Amygdala (tissue), 56 donors: Measurements from ENCODE around the gene SLC18A2.
"Not testable (repeated sequence)": the region's sequence is repeated elsewhere in the genome, so short reads cannot be mapped to it uniquely, and the experiment has no call there.

Experiments
- DNase-seq, 56 donors: peaks; one replicate each; lab custom pipeline; 2025; lab: John Stamatoyannopoulos, UW

SLC18A2 gene

GRCh38 chr10:117230107-117230506, 10.8 kb upstream of the SLC18A2 start:
- DNase-seq, result not testable (repeated sequence)

- DNase-seq, result no peak
These were observed 3.4 kb upstream of the SLC18A2 start for GRCh38 chr10:117237401-117237991.

GRCh38 chr10:117239051-117239450, 1.9 kb upstream of the SLC18A2 start:
- DNase-seq, result no peak

GRCh38 chr10:117239721-117240620, 943 bp upstream of the SLC18A2 start:
- DNase-seq, result no peak

DNA sequence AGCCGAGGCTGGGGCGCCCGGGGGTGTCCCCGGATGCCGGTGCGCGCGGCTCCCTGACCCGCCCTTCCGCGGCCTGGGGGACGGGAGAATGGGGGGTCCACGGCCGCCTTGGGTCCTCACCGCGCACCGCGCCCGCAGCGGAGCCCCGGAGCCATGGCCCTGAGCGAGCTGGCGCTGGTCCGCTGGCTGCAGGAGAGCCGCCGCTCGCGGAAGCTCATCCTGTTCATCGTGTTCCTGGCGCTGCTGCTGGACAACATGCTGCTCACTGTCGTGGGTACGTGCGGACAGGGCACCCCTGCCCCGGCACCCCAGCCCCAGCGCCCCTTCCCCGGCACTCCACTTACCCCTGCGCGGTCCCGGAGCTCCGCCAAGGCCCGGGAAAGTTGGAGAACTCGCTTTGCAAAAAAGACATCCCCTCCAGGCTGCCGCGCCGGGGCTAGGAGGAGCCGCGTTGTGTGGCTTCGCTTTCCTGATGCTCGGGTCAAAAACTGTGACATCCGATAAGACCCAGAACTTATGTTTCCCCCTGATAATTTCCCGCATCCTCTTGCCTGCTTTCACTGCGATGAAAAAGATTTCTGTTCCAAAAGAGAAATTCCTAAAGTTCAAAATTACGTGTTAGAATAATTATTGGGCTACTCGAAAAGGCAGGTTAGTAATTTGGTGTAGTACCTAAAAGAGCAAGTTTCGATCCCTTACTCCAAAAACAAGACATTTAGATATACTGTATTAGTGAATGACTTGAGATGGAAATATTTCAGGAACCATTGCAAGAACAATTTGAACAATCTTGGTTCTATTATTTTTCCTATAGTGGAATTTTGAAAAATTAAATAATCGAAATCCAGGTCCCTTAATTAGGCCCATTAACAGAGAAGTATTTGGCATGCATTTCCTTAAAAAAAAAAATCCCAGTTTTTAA, 888 bp downstream of the SLC18A2 start:
- DNase-seq, result no peak

DNA sequence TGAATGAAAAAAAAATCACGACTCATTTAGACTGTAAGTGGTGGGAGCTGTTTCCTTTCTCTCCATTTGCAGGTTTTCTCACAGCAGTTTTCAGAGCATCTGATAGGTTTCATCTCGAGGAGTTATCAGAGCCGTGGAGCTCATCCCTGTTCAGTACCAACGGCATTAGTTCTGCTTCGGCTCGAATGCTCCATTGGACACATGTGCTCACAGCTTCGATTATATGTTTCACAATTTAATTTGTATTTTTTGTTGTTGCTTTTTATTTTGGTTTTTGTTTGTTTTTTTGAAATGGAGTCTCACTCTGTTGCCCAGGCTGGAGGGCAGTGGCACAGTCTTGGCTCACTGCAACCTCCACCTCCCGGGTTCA, 1.5 kb downstream of the SLC18A2 start:
- no peak for DNase-seq

DNA sequence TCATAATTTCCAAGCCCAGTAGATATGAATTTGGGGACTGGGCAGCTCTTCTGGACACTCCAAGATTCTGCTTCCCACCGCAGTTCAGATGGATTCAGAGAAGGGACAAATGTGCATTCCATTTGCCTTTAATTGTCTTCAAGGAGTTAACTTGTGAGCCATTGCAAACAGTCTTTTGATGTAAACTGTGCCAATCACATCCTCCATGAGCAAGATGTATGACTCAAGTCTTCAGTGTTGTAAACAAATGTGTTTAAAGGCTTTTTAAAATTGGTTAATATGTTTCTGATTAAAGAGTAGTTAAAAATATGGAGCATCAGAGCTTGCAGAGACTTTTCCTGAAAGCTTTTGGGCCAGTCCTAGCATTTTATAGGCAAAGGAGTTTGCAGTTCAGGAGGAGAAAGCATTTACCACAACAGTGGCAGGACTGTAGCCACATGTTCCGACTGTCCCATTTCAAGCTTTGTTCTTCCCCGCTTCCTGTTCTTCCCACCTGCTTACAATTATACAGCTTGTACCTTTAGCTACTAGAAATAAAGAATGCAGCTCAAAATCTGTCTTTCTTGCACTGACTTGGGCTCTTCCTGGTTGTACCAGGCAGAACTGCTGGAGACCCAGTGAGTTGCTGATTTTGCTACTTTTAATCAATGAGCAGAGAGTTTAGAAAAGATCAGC, 6.2 kb downstream of the SLC18A2 start:
- DNase-seq, result no peak

GRCh38 chr10:117248750-117249465, 8.0 kb downstream of the SLC18A2 start:
- DNase-seq, result no peak

DNA sequence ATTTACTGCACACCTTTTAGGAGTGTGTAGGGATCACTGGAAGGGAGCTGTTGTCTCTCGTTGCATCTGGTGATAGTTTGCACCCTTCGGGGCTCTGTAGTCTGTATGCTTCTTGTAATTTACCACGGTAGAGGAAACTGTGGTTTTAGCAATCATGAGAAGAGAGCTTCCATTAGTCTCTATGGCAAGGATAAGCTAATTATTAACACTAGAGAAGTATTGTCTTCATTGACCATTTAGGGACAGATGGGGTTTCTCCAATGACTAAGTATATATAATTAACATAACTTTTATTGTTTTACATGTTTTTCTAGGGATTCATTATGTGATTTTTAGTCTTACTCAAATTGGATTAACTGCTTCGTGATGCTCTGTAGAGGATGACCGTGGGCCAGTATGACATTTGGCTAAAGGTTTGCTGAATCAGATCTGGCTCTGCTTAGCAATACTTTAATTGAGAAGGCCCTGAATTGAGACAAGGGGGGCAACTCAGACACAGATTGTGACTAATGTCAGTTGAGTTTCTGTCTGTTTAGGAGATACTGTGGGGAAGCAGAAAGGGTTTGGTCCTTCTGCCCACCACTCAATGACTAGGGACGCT, 8.7 kb downstream of the SLC18A2 start:
- no peak for DNase-seq

DNA sequence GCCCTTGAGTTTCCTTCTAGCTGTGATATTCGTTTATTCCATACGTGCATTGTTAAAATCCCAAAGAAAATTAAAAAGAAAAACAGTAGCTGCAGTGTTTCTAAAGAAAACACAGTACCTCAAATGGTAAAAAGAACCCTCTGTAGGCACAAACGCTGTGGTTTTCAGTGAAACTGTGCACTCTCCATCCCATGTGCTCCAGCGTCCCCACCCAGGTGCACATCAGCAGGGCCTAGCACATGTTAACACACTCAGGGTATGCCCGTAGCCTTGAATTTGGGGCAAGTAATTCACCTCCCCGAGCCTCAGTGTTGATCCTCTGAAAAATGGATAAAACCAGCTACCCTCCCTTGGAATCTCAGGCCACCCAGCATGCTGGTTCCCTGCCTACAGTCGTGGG, 9.5 kb downstream of the SLC18A2 start:
- DNase-seq, result no peak

DNA sequence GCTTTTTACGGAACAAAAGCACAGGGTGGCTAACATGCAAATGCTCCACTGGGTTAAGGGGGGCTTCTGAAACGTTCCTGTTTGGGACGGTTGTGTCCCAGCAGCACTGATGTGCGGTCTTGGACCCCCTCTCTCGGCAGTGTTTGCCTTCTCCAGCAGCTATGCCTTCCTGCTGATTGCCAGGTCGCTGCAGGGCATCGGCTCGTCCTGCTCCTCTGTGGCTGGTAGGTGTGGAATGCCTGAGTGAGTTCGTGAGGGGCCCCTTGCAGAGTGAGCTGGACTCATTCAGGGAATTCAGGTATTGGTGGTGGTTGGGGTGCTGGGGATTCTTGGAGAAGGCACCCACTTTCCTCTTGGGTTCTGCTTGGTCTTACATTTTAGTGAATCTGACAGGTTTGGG, 13.0 kb downstream of the SLC18A2 start:
- no peak for DNase-seq

DNA sequence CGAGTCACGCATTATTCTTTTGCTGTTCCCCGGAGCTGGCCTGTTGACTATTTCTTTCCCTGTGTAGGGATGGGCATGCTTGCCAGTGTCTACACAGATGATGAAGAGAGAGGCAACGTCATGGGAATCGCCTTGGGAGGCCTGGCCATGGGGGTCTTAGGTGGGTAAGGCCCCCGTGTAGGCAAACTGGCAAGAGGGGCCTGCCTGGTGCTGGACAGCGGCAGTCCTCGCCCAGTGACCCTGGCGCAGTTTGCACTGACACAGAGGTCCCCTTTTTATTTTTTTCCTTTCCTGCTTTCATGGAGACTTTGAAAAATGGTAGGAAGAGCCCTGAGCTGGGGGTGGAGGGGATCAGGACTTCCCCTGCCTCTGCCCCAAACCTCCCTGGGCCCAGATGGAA, 13.4 kb downstream of the SLC18A2 start:
- no peak for DNase-seq

DNA sequence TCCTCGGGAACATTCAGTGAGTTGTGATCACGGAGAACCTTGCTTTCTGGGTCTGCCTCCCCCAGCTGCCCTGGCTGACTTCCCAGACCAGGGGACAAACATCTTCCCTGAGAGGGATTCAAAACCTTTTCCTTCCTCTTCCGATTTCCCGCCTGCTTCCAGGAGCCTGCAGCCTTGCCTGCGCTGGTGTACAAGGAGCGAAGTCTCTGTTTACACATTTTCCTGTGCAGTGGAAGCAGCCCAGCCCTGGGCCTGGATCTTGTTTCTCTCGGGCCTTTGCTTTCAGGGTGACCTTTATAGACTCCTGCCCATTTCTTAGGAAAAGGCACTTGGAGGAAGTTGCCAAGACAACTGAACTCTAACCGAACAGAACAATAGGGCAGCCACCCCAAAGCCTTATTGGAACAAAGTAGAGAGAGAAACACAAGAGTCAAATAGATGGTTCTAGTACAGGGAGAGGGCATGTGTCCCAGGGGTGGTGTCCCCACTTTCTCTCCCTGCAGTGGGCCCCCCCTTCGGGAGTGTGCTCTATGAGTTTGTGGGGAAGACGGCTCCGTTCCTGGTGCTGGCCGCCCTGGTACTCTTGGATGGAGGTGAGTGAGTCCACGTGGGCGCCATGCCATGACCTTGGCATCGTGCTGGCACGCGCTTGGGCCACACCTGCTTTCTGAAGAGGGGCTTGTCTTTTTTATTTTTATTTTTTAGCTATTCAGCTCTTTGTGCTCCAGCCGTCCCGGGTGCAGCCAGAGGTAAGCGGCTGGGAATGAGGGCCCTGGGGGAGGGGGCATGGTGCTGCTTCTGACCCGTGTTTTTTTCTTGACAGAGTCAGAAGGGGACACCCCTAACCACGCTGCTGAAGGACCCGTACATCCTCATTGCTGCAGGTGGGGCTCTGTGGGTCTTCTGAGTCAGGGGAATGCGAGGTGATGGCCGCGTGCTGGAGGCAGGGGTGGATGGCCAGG, 14.1 kb downstream of the SLC18A2 start:
- no peak for DNase-seq

DNA sequence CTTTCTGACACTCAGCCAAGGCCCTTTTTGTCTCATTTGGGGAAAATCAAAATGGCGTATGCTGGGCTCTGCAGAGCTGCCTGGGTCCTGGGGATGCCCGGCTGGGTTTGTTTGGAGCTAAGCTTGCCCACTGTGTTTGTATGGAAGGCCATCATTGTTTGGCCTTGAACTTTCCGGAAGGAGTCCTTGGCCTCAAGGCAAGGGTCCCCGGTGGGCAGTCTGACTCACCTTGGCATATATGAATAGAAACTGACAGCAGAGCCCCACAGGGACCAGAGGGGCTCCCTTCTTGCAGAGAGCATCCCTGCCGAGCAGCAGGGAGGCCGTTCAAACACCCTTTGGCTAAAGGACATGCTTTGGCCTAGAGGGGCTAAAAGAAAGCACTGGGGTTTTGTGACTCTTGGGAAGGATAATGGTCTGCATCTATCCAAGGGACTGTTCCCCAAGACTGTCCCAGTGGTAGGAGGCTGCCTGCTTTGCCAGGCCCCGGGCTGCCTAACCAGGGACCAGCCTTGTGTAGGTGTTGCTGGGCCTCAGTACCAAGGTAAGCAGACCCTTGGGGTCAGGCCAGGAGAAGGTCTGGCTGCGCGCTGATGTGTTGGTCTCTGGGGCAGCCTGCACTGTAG, 15.0 kb downstream of the SLC18A2 start:
- DNase-seq, result no peak

DNA sequence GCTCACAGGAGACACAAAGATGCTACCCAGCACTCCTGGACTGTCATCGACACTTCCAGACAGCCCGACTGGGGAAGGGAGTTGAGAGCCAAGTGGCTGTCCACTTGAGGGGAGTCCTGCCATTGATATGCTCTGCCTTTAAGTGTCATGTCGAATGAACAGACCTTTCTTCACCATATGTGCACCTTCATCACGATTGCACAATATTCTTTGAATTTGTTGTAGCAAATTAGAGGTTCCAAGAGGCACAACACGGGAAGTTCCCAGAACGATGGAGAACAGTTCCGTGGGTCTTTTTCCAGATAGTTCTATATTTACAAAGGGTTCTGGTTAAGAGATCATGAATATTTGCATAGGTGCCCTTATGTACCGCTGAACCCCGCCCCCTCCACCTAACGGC, 16.0 kb downstream of the SLC18A2 start:
- DNase-seq, result no peak

- no peak for DNase-seq
These were observed 16.8 kb downstream of the SLC18A2 start for GRCh38 chr10:117257721-117258120.

DNA sequence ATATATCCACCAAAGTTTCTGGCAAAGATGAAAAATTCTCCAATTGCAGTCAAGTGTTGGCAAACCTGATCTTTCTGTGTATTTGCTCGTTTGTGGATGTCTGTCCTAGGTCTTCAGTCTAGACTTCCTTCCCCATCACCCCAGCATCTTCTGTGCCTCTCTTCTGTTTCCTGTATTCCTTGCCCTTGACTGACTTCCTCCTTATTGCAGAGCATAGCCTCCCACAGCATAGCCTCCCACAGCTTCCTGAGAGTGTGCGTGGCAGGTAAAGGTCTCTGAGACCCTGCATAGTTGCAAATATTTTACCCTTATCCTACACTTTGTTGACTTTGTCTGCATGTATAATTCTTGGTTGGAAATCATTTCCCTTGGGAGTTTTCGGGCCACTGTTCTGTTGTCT, 18.4 kb downstream of the SLC18A2 start:
- no peak for DNase-seq

- DNase-seq, result no peak
These were observed 19.2 kb downstream of the SLC18A2 start for GRCh38 chr10:117260084-117260483.
